T-helper 2 cell (primary cell): ENCODE data around the gene AGBL3.
"Not testable (repeated sequence)": the region's sequence is repeated elsewhere in the genome, so short reads cannot be mapped to it uniquely, and the experiment has no call there.

Experiments
- DNase-seq, 5 experiments: peaks; one replicate each; pipeline versions ENCODE4 v3.0.0 to v3.0.0-alpha.2; 2012 to 2022

AGBL3 gene

DNA sequence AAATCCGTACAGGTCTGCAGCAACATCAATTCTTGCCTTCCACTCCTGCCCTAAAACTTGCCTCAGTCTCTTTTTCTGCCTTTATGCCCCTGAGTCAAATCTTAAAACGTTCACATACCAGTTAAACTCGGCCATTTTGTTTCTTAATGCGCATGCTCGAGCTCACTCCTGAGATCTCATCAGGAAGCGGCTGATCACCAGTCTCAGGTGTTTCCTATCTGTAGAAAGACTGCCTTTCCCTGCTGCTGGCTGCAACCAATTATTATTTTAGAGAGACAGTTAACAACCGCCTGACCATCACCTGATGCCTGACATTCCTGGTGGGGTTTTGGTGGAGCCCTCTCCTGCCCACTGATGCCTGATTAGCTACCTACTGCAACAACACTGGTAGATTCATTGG is 91.3 kb downstream of the AGBL3 start:
- no peak for DNase-seq

DNA sequence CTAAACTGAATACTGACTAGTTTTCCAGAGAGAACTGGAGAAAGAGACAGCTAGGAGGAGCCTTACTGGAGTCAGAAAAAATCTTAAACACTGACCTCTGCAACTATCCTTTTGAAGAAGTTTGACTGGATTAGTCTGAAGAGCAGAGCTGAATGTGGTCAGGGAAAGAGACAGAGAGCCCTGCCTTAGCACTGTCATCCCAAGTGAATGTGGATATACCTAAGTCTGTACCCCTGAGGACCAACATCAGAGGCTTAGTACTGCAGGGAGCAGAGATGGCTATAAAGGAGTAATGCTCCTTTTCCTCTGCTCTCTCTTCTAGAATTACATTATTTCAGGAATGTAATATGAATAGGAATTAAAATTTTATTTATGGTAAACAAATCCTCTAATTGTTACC is 91.7 kb downstream of the AGBL3 start:
- DNase-seq, result no peak

DNA sequence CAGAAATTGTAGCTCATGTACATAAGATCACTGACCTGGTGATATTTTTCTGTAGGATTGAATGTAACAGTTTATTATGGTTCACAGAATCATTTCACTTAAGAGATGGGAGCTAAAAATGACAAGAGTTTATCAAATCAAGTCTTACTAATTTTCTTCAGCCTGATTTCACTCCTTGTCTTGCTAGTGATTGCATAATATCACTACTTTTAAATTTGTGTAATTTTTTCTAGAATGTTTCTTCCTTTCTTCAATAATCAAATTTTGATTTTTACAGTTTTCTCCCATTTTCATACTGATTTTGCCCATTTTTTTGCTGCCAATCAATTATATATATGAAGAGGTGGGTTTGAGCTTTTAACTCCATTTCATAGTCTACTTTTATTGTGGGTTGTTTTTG is 92.8 kb downstream of the AGBL3 start:
- DNase-seq, result no peak

DNA sequence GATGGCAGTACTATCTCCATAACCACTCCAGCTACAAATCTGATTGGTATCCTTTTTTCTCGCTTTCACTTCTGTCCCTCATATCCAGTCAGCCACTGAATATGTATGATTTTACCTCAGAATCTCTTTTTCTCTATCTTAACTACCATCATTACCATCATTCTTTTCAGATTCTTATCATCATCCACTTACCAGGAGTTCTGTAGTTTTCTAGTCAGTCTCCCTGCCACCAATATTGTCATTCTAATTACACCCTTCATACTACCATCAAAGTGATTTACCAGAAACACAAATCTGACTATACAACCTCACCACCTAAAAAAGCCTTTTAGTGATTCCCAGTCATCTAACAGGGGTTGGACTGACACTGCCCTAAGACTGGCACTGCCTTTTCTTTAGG is 96.7 kb downstream of the AGBL3 start:
- no peak for DNase-seq

DNA sequence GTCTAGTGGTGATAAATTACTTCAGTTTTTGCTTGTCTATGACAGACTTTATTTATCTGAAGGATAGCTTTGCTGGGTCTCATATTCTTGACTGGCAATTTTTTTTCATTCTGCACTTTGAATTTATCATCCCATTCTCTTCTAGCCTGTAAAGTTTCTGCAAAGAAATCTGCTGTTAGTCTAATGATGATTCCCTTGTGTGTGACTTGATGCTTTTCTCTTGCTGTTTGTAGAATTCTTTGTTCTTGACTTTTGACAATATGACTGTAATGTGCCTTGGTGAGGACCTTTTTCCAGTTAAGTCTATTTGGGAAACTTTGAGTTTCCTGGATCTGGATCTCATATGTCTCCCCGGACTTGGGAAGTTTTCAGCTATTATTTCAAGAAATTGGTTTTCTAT is 102.3 kb downstream of the AGBL3 start:
- no peak for DNase-seq

DNA sequence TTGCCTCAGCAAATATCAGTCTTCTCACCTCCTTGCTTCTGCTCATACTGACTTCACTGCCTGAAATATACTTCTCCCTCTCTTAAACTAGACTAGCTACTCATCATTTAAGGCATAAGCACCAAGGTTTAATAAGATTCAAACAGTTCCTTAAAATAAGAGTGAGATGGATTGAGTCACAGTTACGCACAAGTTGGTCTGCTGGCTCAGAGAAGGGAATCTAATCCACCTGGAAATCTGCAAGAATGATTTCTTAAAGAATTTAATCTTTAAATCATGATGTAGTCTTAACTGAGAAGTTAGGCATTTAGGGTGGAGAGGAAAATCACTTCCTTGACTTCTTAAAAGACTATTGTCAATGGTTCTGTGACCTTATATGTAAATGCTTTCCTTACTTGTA is 105.4 kb downstream of the AGBL3 start:
- no peak for DNase-seq

DNA sequence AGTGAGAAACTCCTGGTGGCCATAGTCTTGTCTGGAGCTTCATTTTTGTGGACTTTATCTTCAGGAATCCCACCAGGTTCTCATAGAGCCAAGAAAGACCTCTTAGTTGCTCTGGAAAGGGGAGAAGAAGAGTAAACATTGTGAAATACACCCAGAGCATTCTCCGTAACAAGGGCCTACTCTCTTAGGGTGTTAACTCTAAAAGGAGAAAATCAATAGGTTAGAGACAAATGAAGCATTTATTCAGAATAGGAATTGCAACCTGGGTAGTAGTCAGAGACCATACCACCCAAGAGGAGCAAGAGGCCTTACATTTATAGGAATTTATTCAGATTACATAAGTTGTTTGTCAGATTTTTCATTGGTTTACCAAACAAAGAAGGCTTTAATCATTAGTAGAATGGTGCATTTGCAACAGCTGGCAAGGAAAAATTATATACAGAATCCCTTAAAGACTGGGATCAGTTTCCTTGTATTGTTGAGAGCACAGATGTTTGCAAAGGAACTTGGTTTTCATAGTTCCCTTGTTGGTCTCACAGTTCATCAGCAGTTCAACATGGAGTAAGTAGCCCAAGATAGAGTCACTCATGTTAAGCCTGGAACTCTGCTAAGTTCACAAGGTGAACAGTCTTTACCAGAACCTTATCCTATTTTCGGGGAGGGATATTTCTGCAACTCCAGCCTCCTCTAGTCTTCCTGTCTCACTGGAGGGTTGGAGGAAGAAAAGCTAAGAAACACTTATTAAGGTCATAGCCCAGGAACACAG is 108.3 kb downstream of the AGBL3 start:
- no peak for DNase-seq

DNA sequence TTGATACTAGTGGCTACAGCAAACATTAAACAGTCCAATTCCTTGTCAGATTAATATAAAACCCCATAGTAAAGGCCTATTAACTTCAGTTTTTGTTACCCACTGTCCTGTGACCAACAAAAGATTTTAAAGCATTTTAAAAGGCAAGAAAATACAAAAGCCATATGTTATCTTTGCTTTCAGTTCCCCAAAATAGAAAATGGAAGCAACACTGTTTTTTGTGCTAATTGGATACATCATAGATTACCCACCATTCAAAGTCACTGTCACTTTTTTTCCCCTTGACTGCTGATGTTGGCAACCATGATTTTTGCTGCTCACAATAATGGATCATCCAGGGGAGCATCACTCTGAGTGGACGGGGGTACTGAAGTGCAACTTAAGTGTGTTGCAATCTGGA is 109.1 kb downstream of the AGBL3 start:
- no peak for DNase-seq

DNA sequence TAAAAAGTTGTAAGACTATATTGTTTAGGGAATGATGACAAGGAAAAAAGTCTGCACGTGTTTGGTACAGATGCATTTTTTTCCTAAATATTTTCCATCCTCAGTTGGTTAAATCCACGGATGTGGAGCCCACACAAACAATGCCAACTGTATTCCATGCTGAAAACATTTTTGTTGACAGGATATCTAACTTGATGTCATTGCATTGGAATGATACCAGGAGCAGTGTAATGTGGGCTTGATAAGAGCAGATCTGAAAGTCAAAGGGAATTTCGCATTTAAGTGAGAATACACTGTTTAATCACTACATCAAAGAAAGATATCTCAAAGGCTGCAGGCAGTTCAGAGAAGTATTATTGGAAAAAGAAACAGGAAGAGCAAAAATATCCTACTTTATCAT is 112.1 kb downstream of the AGBL3 start:
- no peak for DNase-seq

DNA sequence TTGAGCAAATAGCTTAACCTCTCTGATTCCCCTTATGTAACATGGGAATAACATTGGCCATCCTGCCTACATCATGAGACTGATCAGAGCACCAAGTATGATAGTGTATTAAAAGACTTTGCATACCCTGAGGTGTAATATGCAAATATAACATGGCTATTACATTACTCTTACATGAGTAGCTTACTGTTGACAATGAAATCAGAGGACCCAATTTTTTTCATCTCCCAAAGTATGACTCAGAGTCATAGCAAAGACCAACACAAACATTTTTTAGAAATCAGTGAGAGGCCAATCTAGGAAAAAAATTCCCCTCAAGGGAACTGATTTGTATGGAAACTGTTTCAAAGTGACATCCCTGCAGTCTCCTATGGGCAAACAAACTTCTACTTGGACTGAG is 114.5 kb downstream of the AGBL3 start:
- no peak for DNase-seq

DNA sequence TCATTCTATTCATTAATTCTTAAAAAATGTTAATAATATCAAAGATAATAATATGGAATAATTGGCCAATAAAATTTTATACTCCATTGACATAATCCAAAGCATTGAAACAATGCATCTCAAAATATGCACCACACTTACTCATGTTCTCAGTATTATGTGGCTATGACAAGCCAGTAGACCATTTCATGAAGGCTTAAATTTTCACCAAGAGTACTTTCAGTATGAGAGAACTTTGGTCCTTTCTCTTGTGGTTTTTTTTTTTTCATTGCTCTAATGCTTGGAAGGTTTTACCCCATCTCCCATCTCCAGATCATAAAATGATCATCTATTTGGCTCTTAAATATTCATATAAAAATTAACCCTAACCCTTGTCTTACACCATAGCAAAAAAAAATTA is 116.1 kb downstream of the AGBL3 start:
- DNase-seq, result peak in 1 of 5 experiments; percentile 19

DNA sequence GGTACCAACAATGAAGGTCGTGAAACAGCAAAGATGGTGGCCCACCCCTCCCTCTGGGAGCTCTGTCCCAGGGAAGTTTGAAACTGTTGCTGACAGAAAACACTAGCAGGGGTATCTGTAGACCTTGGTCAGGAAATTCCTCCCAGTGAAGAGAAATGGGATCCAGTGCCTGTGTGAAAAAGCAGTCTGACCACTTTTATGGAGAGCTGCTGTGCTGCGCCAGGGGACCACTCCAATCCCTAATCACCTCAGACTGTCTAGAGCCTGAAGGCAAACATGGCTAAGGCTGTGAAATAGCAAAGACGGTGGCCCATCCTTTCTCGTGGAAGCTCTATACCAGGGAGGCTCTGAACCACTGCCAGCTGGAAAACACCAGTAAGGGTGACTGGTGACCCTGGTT is 123.3 kb downstream of the AGBL3 start:
- DNase-seq, result no peak

DNA sequence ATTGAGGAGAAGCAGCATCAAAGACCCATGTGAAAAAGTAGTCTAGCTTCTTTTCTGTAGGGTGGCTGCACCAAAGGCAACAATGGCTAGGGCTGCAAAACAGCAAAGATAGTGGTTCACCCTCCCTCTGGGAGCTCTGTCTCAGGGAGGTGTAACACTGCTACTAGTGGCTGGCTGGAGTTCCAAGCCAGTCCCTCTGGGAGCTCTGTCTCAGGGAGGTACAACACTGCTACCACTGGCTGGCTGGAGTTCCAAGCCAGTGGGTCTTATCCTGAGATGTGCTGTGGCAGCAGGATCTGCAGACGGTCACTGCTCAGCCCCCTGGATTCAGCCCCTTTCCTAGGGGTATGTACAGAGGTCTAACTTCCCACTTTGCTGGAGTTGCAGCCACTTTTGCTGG is 123.7 kb downstream of the AGBL3 start:
- DNase-seq, result no peak

DNA sequence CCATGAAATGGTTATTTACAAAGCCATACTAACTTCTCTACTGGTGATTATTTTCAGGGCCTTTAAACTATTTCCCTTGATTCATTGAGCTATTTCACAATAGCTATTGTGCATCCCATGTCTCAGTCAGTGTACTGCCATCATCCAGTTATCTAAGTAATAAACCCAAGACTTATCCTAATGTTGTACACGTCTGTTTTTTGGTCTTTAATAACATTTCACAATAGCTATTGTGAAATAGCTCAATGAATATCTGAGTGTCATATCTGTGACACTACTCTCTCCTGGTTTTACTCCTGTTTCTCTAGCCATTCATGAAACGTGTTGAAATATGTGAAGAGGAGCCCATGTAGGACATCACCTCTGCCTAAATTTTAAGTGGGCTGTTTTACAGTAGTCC is 125.1 kb downstream of the AGBL3 start:
- no peak for DNase-seq

DNA sequence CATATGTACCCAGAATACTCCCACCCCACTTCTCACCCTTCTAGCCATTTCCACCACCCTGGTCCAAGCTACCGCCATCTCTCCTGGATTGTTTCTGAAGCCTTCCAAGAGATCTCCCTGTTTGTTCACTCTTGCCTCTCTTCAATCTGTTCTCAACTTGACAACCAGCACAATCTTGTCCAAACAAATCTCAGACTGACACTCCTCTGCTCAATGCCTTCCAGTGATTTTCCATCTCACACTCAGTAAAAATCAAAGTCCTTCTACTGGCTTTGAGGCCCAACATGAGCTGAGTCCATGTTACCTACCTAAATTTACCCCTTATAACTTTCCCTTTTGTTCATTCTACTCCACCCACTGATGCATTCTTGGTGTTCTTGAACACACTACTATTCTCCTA is 128.3 kb downstream of the AGBL3 start:
- DNase-seq, result no peak

DNA sequence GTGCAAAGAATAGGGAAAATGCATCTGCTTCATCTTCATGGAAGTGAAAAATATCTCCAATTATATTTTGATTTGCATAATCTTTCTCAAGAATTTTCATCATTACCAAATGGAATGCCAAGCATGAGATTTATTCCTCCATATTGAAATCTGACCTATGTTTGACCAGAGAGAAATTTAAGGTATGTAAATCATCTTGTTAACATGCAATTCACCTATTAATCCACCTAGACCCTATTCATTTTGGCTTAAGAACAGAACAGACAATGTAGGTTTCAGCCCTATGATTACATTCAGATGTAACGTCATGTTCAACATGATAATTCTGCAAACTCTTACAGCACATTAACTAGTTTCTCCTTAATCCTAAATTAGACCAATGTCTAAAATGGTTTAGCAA is 130.8 kb downstream of the AGBL3 start:
- DNase-seq, result no peak

DNA sequence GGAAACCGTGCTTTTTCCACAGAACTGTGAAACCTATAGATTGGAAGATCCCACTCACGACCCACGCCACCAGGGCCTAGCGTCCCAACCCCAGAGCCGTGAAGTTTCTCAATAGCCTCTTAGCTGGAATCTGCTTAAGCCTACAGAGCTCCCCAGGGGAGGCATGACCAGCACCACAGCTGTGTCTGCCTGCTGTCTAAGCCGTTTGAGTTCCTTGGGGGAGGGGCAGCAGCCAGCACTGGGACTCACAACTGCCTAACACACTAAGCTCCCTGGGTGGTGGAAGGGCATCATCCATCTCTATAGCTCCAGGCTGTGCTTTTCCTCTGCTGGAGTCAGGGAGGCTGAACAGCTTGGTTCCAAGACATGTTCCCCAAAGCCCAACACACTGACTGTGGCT is 135.6 kb downstream of the AGBL3 start:
- no peak for DNase-seq

DNA sequence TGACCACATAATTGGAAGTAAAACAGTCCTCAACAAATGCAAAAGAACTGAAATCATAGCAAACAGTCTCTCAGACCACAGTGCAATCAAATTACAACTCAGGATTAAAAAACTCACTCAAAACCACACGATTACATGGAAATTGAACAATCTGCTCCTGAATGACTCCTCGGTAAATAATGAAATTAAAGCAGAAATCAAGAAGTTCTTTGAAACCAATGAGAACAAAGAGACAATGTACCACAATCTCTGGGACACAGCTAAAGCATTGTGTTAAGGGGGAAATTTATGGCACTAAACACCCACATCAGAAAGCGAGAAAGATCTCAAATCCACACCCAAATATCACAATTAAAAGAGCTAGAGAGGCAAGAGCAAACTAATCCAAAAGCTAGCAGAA is 138.3 kb downstream of the AGBL3 start:
- DNase-seq, result not testable (repeated sequence)

DNA sequence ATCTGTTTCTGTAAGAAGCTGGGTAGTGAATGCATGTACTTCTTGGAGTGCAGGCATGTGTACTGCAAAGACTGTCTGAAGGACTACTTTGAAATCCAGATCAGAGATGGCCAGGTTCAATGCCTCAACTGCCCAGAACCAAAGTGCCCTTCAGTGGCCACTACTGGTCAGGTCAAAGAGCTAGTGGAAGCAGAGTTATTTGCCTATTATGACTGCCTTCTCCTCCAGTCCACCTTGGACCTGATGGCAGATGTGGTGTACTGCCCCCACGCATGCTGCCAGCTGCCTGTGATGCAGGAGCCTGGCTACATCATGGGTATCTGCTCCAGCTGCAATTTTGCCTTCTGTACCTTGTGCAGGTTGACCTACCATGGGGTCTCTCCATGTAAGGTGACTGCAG is 142.6 kb downstream of the AGBL3 start:
- no peak for DNase-seq

DNA sequence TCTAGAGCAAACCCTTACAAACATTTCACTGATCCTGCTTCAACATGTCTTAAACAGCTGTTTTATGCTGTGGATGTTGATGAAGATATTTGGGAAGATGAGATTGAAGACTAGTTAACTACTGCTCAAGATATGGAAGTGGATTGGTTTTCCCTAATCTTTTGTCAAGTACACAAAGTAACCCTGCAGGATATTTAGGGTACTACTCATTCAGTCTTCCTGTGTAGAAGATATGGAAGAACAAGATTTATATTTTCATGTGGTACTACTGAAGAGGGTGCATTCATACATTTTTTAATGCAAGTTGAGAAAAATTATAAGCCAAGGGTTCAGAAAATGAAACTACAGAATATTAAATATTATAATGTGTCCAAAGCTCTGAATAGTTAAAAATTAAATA is 143.3 kb downstream of the AGBL3 start:
- no peak for DNase-seq

DNA sequence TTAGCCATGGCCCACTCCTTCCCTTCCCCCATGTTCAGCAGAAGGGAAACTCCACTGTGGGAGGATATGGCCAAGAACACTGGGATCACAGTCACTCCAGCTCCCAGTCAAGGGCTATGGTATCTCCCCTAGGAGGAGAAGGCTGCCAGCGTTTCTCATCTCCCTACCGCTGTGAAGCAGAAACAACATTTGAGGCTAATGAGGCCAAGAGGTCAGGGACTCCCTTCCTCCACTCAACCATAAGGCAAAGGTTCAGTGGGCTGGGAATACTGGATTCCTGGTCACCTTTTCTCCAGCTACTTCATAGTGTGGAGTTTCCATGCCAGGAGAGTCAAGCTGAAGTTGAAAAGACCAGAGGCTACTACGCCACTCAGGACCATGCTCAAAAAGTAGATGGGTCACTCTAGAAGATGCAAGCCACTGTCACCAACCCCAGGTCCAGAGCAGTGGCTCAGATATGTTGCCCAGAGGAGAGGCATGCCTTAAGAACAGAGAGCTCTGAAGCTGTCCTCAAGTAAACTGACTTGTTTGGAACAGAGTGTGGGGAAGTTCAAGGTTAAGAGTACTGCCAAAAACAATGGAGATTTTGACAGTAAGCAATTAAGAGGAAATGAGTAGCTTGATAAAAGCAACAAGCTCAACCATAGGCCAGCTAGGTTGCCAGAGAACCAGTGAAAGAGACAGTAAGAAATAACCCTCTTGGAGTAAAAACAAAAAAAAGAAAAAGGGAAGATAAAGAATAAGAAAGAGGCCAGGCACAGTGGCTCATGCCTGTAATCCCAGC is 157.8 kb downstream of the AGBL3 start:
- DNase-seq, result no peak

DNA sequence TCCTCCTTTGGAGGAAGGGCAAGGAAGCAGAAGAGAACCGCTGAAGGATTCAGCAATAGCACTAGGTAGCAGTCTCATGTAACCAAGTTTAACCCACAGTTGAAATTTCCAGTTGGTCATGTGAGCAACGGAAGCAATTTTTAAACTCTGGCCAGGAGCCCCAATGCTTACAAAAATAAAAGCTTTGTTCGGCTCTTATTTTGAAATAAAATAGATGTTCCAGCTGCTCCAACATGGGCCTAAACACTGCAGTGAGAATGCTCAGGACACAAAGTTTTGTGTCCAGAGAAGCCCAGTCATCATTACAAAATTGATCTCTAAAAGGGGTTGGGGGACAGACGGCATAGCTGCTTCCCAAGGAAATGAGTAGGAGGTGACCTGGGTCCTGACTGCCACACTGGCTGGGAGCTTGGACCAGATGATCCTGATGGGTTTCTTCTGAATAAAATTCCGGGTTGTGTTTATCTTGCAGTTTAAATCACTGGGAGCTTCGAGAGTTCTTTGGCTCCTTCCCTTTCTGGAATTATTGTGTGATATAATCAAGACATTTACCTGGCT is 161.1 kb downstream of the AGBL3 start:
- peak in 2 of 5 experiments; percentile 19 to 74 for DNase-seq

DNA sequence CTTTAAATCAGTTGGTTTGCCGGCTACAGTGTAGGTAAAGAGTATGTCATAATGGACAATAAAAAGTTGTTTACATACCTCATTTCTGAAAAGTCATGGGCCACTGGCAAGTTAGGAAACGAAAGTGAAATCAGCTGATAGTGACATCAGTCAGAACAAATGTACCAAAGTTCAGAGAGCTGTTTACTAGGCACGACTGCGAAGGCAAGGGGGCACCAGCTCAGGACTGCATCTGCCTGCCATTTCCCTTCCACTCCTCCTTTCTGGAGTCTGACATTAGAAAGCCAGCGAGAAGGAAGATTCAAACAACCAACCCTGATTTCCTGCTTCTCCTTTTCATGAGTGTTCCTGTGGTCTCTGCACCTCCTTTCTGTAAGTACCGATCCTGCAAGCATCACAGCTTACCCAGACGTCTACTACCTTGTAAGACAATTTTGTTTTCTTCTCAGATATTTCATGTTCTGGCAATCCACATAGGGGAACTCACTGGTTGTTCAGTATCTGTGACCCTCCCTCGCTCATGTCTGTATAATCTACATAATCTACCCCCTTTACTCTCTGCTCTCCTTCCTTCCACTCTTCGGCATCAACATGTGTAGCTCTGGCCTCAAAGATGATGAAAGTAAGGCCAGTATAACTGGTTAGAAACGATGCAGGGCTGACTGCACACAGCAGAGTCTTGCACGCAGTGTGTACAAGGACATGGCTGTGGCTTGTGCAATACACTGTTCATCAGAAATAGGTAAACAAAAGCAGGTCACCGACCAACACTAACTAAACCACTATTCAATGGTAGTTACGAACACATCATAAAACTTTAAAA is 161.8 kb downstream of the AGBL3 start, which contains the start of gene TMEM140:
TSS of gene TMEM140 (plus strand) at position 174 of the 823 bp plus-strand sequence. CDS start 16,370 bp downstream, outside the sequence.
- peak in 3 of 5 experiments; percentile 41 to 91 (median 63) for DNase-seq
